ENCODE results near the gene UMAD1.

DNA sequence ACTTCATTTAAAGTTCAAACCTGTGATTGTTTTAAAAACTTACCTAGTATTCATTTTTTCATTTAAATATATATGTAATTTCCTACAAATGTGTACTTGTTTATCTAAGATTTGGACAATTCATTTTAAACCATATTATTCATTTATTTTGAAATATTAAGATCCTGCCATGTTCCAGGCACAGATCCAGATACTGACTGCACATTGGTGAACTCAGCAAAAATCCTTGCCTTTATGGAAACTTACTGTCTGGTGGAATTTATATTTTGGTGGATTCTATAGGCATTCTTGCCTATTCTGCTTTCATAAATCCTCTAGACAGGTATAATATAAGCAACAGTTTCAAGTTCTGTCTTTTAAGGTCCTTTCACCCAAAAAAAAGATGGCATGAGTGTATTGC is 126.1 kb downstream of the UMAD1 start:
- TF ChIP-seq, protein P1, sequence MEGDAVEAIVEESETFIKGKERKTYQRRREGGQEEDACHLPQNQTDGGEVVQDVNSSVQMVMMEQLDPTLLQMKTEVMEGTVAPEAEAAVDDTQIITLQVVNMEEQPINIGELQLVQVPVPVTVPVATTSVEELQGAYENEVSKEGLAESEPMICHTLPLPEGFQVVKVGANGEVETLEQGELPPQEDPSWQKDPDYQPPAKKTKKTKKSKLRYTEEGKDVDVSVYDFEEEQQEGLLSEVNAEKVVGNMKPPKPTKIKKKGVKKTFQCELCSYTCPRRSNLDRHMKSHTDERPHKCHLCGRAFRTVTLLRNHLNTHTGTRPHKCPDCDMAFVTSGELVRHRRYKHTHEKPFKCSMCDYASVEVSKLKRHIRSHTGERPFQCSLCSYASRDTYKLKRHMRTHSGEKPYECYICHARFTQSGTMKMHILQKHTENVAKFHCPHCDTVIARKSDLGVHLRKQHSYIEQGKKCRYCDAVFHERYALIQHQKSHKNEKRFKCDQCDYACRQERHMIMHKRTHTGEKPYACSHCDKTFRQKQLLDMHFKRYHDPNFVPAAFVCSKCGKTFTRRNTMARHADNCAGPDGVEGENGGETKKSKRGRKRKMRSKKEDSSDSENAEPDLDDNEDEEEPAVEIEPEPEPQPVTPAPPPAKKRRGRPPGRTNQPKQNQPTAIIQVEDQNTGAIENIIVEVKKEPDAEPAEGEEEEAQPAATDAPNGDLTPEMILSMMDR (IDR thresholded peaks at IDR 0.05) = no peak
- TF ChIP-seq POLR2A (IDR thresholded peaks at IDR 0.05) = no peak
